Ovary (tissue), 3 donors: ENCODE measurements around the gene RDH8.

ENCODE experiments used
- EP300 ChIP-seq: sonication (generic); formaldehyde crosslinking; IDR thresholded peaks from one replicate; pipeline ENCODE4 v1.6.1; 2017; ENCODE audit warnings: antibody characterized with exemption
- POLR2A ChIP-seq: fragments of 450-650 bp; IDR thresholded peaks from one replicate; pipeline ENCODE4 v1.6.1; 2017; ENCODE audit warnings: antibody characterized with exemption, mild to moderate bottlenecking, moderate library complexity
- TF ChIP-seq, protein P1 (sequence below), 3 donors: fragments of 450-650 bp in 2 of 3; fragments of 200-600 bp in 1 of 3; IDR thresholded peaks; one replicate each; pipeline versions ENCODE4 v1.5.1 to v1.8.0; 2016 to 2022; ENCODE audit warnings: antibody characterized with exemption in 3 of 3, mild to moderate bottlenecking in 1 of 3
- donor health status: DM: no; HTN: no; CAD: no.

DNA sequence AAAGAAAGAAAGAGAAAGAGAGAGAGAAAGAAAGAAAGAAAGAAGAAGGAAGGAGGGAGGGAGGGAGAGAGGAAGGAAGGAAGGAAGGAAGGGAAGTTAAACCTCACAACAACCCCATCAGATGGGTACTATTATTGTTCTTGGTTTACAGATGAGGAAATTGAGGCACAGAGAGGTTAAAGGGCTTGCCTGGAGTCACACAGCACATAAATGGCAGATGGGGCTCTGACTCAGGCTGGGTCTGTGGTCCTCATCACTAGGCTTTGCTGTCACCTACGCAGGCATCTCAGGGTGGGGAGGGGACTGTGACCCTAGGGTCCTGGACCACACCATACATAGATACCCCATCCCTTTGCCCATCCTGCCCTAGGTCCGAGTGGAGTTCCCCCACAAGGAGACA, 36.3 kb downstream of the RDH8 start:
- TF ChIP-seq EP300 = no peak
- TF ChIP-seq, protein P1, sequence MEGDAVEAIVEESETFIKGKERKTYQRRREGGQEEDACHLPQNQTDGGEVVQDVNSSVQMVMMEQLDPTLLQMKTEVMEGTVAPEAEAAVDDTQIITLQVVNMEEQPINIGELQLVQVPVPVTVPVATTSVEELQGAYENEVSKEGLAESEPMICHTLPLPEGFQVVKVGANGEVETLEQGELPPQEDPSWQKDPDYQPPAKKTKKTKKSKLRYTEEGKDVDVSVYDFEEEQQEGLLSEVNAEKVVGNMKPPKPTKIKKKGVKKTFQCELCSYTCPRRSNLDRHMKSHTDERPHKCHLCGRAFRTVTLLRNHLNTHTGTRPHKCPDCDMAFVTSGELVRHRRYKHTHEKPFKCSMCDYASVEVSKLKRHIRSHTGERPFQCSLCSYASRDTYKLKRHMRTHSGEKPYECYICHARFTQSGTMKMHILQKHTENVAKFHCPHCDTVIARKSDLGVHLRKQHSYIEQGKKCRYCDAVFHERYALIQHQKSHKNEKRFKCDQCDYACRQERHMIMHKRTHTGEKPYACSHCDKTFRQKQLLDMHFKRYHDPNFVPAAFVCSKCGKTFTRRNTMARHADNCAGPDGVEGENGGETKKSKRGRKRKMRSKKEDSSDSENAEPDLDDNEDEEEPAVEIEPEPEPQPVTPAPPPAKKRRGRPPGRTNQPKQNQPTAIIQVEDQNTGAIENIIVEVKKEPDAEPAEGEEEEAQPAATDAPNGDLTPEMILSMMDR (IDR thresholded peaks at IDR 0.05) = no peak
- TF ChIP-seq POLR2A = no peak
